K562 (cell line): ENCODE measurements around the gene SPHK1. TPM values are rescaled to one million over a fixed set of nuclear protein-coding genes. Genes with fewer than 3 reads are reported as not detected.

ENCODE experiments used
- ATF1 ChIP-seq, 2 experiments: fragments of 450-650 bp in 1 of 2; IDR thresholded peaks; 2 replicates each; pipeline ENCODE4 v1.6.1; 2016; ENCODE audit warnings: missing compliant biosample characterization in 1 of 2, missing genetic modification characterization in 1 of 2
- ATF3 ChIP-seq, 2 experiments: fragments of 450-650 bp in 1 of 2; sonication (generic) in 1 of 2; formaldehyde crosslinking in 1 of 2; IDR thresholded peaks in 1 of 2; conservative IDR thresholded peaks in 1 of 2; 2 replicates each; pipeline versions ENCODE4 v1.6.1 to v1.8.1; 2016 to 2023; ENCODE audit warnings: mild to moderate bottlenecking in 2 of 2, moderate library complexity in 2 of 2, inconsistent platforms in 1 of 2, missing genetic modification reagents in 1 of 2
- CTCF ChIP-seq, 3 experiments: IDR thresholded peaks in 2 of 3; conservative IDR thresholded peaks in 1 of 3; 2 replicates each; pipeline ENCODE4 v1.5.1; 2011 to 2012; ENCODE audit warnings: low read length in 3 of 3, mild to moderate bottlenecking in 3 of 3, control low read depth in 2 of 3, improper control_type of control experiment in 1 of 3, inconsistent platforms in 1 of 3, low read depth in 1 of 3, mixed read lengths in 1 of 3, moderate library complexity in 1 of 3; ENCODE audit not compliant: insufficient read depth in 2 of 3
- DDX20 ChIP-seq: fragments of 450-650 bp; IDR thresholded peaks from 2 replicates; pipeline ENCODE4 v1.6.1; 2016; ENCODE audit warnings: missing genetic modification characterization, low read depth, mild to moderate bottlenecking, missing compliant biosample characterization, moderate library complexity
- E2F8 ChIP-seq: fragments of 450-650 bp; IDR thresholded peaks from 2 replicates; pipeline ENCODE4 v1.7.1; 2018; ENCODE audit warnings: mild to moderate bottlenecking, low read depth; ENCODE audit not compliant: partially characterized antibody
- HSF4 ChIP-seq: fragments of 250-450 bp; sonication (Bioruptor Pico); IDR thresholded peaks from 2 replicates; pipeline ENCODE4 v2.1.2; 2022; ENCODE audit warnings: mild to moderate bottlenecking, moderate library complexity, borderline replicate concordance
- KDM4B ChIP-seq, 2 experiments: fragments of 450-650 bp in 1 of 2; sonication (generic) in 1 of 2; IDR thresholded peaks; 2 replicates each; pipeline ENCODE4 v1.6.1; 2016 to 2017; ENCODE audit warnings: borderline replicate concordance in 2 of 2, antibody characterized with exemption in 1 of 2, low read depth in 1 of 2, mild to moderate bottlenecking in 1 of 2
- KLF1 ChIP-seq: fragments of 450-650 bp; IDR thresholded peaks from 2 replicates; pipeline ENCODE4 v1.6.1; 2016; ENCODE audit warnings: missing genetic modification characterization, missing compliant biosample characterization
- KLF10 ChIP-seq: fragments of 250-450 bp; sonication (Bioruptor Pico); IDR thresholded peaks from 2 replicates; pipeline ENCODE4 v1.6.1; 2021; ENCODE audit warnings: matching md5 sums
- KLF6 ChIP-seq: fragments of 250-450 bp; sonication (Bioruptor Pico); IDR thresholded peaks from 2 replicates; pipeline ENCODE4 v1.4.0; 2020; ENCODE audit warnings: mild to moderate bottlenecking, moderate library complexity, borderline replicate concordance
- MAFK ChIP-seq: IDR thresholded peaks from 2 replicates; pipeline ENCODE4 v1.6.1; 2011; ENCODE audit warnings: low read length, improper control_type of control experiment
- MCM7 ChIP-seq, 2 experiments: fragments of 450-650 bp; IDR thresholded peaks; 2 replicates each; pipeline ENCODE4 v1.6.1; 2016 to 2018
- RBM34 ChIP-seq: fragments of 200-400 bp; formaldehyde crosslinking; IDR thresholded peaks from 2 replicates; pipeline ENCODE4 v1.6.1; 2018; ENCODE audit warnings: low read length, borderline replicate concordance; ENCODE audit not compliant: insufficient read depth
- TFAP4 ChIP-seq: sonication (generic); formaldehyde crosslinking; IDR thresholded peaks from 2 replicates; pipeline ENCODE4 v1.8.0; 2022; ENCODE audit warnings: missing genetic modification reagents, mild to moderate bottlenecking, moderate library complexity, borderline replicate concordance
- USF2 ChIP-seq: sonication (generic); formaldehyde crosslinking; IDR thresholded peaks from 2 replicates; pipeline ENCODE4 v1.5.0; 2020; ENCODE audit warnings: missing genetic modification reagents
- ZNF12 ChIP-seq: sonication (generic); formaldehyde crosslinking; IDR thresholded peaks from 2 replicates; pipeline ENCODE4 v1.4.0; 2020; ENCODE audit warnings: mild to moderate bottlenecking, missing genetic modification reagents
- ZNF354B ChIP-seq: fragments of 250-450 bp; sonication (Bioruptor Pico); IDR thresholded peaks from 2 replicates; pipeline ENCODE4 v1.4.0; 2020
- ZNF511 ChIP-seq: sonication (generic); formaldehyde crosslinking; IDR thresholded peaks from 2 replicates; pipeline ENCODE4 v1.8.0; 2022; ENCODE audit warnings: mild to moderate bottlenecking, missing genetic modification reagents
- polyA plus RNA-seq, 8 experiments: library from polyadenylated mRNA; depleted of rRNA in 4 of 8; stranded (reverse) in 5 of 8; unstranded in 3 of 8; fragments of >200 nt; fragmentation: Nextera tagmentation in 2 of 8; fragmentation: Illumina TruSeq in 1 of 8; extraction: Ambion mirVana in 2 of 8; extraction: Trizol in 1 of 8; gene quantifications; 2 replicates each; pipeline versions ENCODE4 v1.2.1 to v1.2.3, GENCODE V29; 2011 to 2014; ENCODE audit warnings: inconsistent platforms in 1 of 8, missing spikeins in 1 of 8
- total RNA-seq, 7 experiments: library from RNA; depleted of rRNA in 6 of 7; stranded (reverse); fragments of >200 nt in 6 of 7; fragmentation: Illumina TruSeq in 2 of 7; extraction: Trizol in 2 of 7; gene quantifications; 2 replicates each; pipeline versions ENCODE4 v1.2.1 to v1.2.3, GENCODE V29; 2011 to 2021; ENCODE audit warnings: low replicate concordance in 1 of 7

Gene SPHK1
- total and polyA plus RNA-seq, 9 of the 15 experiments (the other 6 are each of a cell fraction or from before 2014, with no cell fraction given), result 0.21 to 60.3 (median 14.5) TPM

- no peak for TF ChIP-seq USF2 (CRISPR knock-in tag)
- peak; percentile 11; the same call in 1 of the 2 replicates for TF ChIP-seq ZNF511
- no peak for TF ChIP-seq KLF10 (CRISPR knock-in tag)
- TF ChIP-seq RBM34, result no peak
- peak; percentile 74 for TF ChIP-seq E2F8
- TF ChIP-seq DDX20 (tag), result no peak
- peak; percentile 99 for TF ChIP-seq TFAP4
- no peak for TF ChIP-seq KDM4B (IDR thresholded peaks at IDR 0.05; ENCODE audit: borderline replicate concordance in 2 of 2, low read depth in 1 of 2)
- TF ChIP-seq ATF3 (IDR thresholded peaks at IDR 0.05), result no peak
- peak; percentile 78 for TF ChIP-seq ATF3 (CRISPR knock-in tag; conservative IDR thresholded peaks at IDR 0.05)
- TF ChIP-seq ATF1 (CRISPR knock-in tag; IDR thresholded peaks at IDR 0.05), result no peak; the same call in 1 of the 2 replicates
- TF ChIP-seq ATF1 (tag; IDR thresholded peaks at IDR 0.05), result peak; percentile 87
- TF ChIP-seq MCM7 (IDR thresholded peaks at IDR 0.05), result no peak
- TF ChIP-seq CTCF (IDR thresholded peaks at IDR 0.05 in 2 of 3, conservative IDR thresholded peaks at IDR 0.05 in 1 of 3; ENCODE audit: insufficient read depth in 2 of 3, low read depth in 1 of 3, low read length in 3 of 3), result 0 out of 6 replicates have a peak, but pooled peaks of 1 of the 3 experiments have one; percentile 6
- peak; percentile 78; the same call in 1 of the 2 replicates for TF ChIP-seq KLF6 (CRISPR knock-in tag)
- no peak for TF ChIP-seq MAFK
- 0 out of 2 replicates have a peak, but pooled peaks have one; percentile 54 for TF ChIP-seq ZNF12 (CRISPR knock-in tag)
- no peak for TF ChIP-seq KLF1 (tag)
- TF ChIP-seq HSF4 (CRISPR knock-in tag), result no peak
- TF ChIP-seq ZNF354B (CRISPR knock-in tag), result no peak
Measured at GRCh38 chr17:76353599-76354316, 30.7 kb upstream of the SPHK1 start, which contains the start of gene PRPSAP1 (continued).
